ENCODE measurements around the gene IQGAP2.

Gene IQGAP2

GRCh38 chr5:76492819-76493189 lies 89.7 kb downstream of the IQGAP2 start:
- Histone ChIP-seq H3K36me3 (ENCODE audit: low read length) (no peaks in the 10 kb centered on the region), H2AFZ (ENCODE audit: low read depth, low read length, severe bottlenecking) (no peak overlapping the region), H3F3A (ENCODE audit: insufficient read depth) (no peaks in the 10 kb centered on the region), H3K27ac (ENCODE audit: low read depth, low read length) (no peak overlapping the region), H3K9ac (ENCODE audit: low read length) (no peak overlapping the region), H3K4me3 (ENCODE audit: insufficient read depth, low read length, poor library complexity, severe bottlenecking) (no peak overlapping the region), H3K9me3 (ENCODE audit: insufficient read depth, low read length) (no peaks in the 10 kb centered on the region), H3K79me2 (ENCODE audit: insufficient read depth, low read length) (no peaks in the 10 kb centered on the region), H3K9me2 (replicated peaks; ENCODE audit: insufficient read depth, low read length) (no peaks in the 10 kb centered on the region), H4K20me1 (ENCODE audit: low read depth, low read length) (no peaks in the 10 kb centered on the region), H3K4me2 (ENCODE audit: low read depth, low read length, poor library complexity, severe bottlenecking) (no peak overlapping the region), H3K27me3 (ENCODE audit: low read length) (no peaks in the 10 kb centered on the region)
- TF ChIP-seq EZH2phosphoT487 (conservative IDR thresholded peaks at IDR 0.05; ENCODE audit: low read length) (no peak), CTCF (IDR thresholded peaks at IDR 0.05; ENCODE audit: insufficient read depth, low read length, poor library complexity, severe bottlenecking) (no peak)

GRCh38 chr5:76493190-76493837 lies 90.2 kb downstream of the IQGAP2 start:
- Histone ChIP-seq H3K9ac (ENCODE audit: low read length) (no peak overlapping the region), H3K79me2 (ENCODE audit: insufficient read depth, low read length) (no peaks in the 10 kb centered on the region), H2AFZ (ENCODE audit: low read depth, low read length, severe bottlenecking) (no peak overlapping the region), H4K20me1 (ENCODE audit: low read depth, low read length) (no peaks in the 10 kb centered on the region), H3K4me3 (ENCODE audit: insufficient read depth, low read length, poor library complexity, severe bottlenecking) (no peak overlapping the region), H3F3A (ENCODE audit: insufficient read depth) (no peaks in the 10 kb centered on the region), H3K9me2 (replicated peaks; ENCODE audit: insufficient read depth, low read length) (no peaks in the 10 kb centered on the region), H3K36me3 (ENCODE audit: low read length) (no peaks in the 10 kb centered on the region), H3K27ac (ENCODE audit: low read depth, low read length) (no peak overlapping the region), H3K4me2 (ENCODE audit: low read depth, low read length, poor library complexity, severe bottlenecking) (no peak overlapping the region), H3K9me3 (ENCODE audit: insufficient read depth, low read length) (no peaks in the 10 kb centered on the region), H3K27me3 (ENCODE audit: low read length) (no peaks in the 10 kb centered on the region)
- TF ChIP-seq EZH2phosphoT487 (conservative IDR thresholded peaks at IDR 0.05; ENCODE audit: low read length) (no peak), CTCF (IDR thresholded peaks at IDR 0.05; ENCODE audit: insufficient read depth, low read length, poor library complexity, severe bottlenecking) (no peak)

GRCh38 chr5:76494201-76494600 lies 91.1 kb downstream of the IQGAP2 start:
- no peaks in the 10 kb centered on the region for H3K9me2 ChIP-seq (replicated peaks; ENCODE audit: insufficient read depth, low read length)
- no peaks in the 10 kb centered on the region for H3K36me3 ChIP-seq (ENCODE audit: low read length)
- no peak overlapping the region for H2AFZ ChIP-seq (ENCODE audit: low read depth, low read length, severe bottlenecking)
- no peaks in the 10 kb centered on the region for H3K79me2 ChIP-seq (ENCODE audit: insufficient read depth, low read length)
- no peaks in the 10 kb centered on the region for H4K20me1 ChIP-seq (ENCODE audit: low read depth, low read length)
- H3K4me3 ChIP-seq (ENCODE audit: insufficient read depth, low read length, poor library complexity, severe bottlenecking), result no peak overlapping the region
- H3K9ac ChIP-seq (ENCODE audit: low read length), result no peak overlapping the region
- H3K27ac ChIP-seq (ENCODE audit: low read depth, low read length), result no peak overlapping the region
- H3K4me2 ChIP-seq (ENCODE audit: low read depth, low read length, poor library complexity, severe bottlenecking), result no peak overlapping the region
- H3K27me3 ChIP-seq (ENCODE audit: low read length), result no peaks in the 10 kb centered on the region
- TF ChIP-seq EZH2phosphoT487 (conservative IDR thresholded peaks at IDR 0.05; ENCODE audit: low read length) (no peak), CTCF (IDR thresholded peaks at IDR 0.05; ENCODE audit: insufficient read depth, low read length, poor library complexity, severe bottlenecking) (no peak)
- H3K9me3 ChIP-seq (ENCODE audit: insufficient read depth, low read length), result no peaks in the 10 kb centered on the region
- no peaks in the 10 kb centered on the region for H3F3A ChIP-seq (ENCODE audit: insufficient read depth)

All from SU-DHL-6 (cell line).